GM12878 (cell line): ENCODE data around the gene GPR137B. TPM values are rescaled to one million over a fixed set of nuclear protein-coding genes. Genes with fewer than 3 reads are reported as not detected.

Source experiments
- ATAC-seq: fragments of 200-7000 bp; cut with Tn5 transposase; 3 replicates; pipeline ENCODE4 v1.9.1; 2020; ENCODE audit warnings: mild to moderate bottlenecking, moderate library complexity
- BruUV-seq: library from RNA; stranded (reverse); fragments of 400-500 nt; replicated peaks from 2 replicates; lab custom pipeline; 2021; lab: Mats Ljungman, UMichigan
- CTCF ChIA-PET: fragments of 300-600 bp; sonication (Branson Sonifier 250); formaldehyde crosslinking; extraction: SDS; loops from one replicate; lab custom pipeline; 2021; ENCODE audit warnings: inconsistent platforms; lab: Yijun Ruan, JAX
- POLR2A ChIA-PET: fragments of 350-600 bp; formaldehyde crosslinking; extraction: SDS; loops from one replicate; lab custom pipeline; 2021; ENCODE audit warnings: inconsistent platforms; lab: Charles Lee
- RAD21 ChIA-PET: fragments of 300-600 bp; sonication (Branson Sonifier 250); formaldehyde crosslinking; loops from one replicate; lab custom pipeline; 2023; ENCODE audit warnings: antibody characterized with exemption; ENCODE audit not compliant: unreplicated experiment; lab: Charles Lee
- SMC1A ChIA-PET: fragments of 300-600 bp; sonication (Branson Sonifier 250); formaldehyde crosslinking; loops from one replicate; lab custom pipeline; 2023; ENCODE audit not compliant: unreplicated experiment, uncharacterized antibody; lab: Charles Lee
- DNase-seq: peaks from one replicate; pipeline ENCODE4 v3.0.0-alpha.2; 2011; ENCODE audit warnings: low read depth, low spot score
- FAIRE-seq: peaks from 3 replicates; lab custom pipeline; 2011; peaks lifted over from hg19 to GRCh38; lab: Jason Lieb, UNC
- H2AFZ ChIP-seq: 2 replicates; pipeline ENCODE4 v1.6.0; 2011; ENCODE audit warnings: low read depth, low read length, control low read depth; ENCODE audit not compliant: control insufficient read depth
- H3K27ac ChIP-seq: 2 replicates; pipeline ENCODE4 v1.5.1; 2011; ENCODE audit warnings: control low read depth; ENCODE audit not compliant: control insufficient read depth, insufficient read depth
- H3K27me3 ChIP-seq, 2 experiments: replicated peaks in 1 of 2; 2 replicates each; pipeline versions ENCODE4 v1.6.0 to v1.6.1; 2011; ENCODE audit warnings: low read length in 1 of 2; ENCODE audit not compliant: control insufficient read depth in 2 of 2, insufficient read depth in 2 of 2
- H3K36me3 ChIP-seq, 2 experiments: 2 replicates each; pipeline ENCODE4 v1.5.1; 2011; ENCODE audit warnings: low read length in 1 of 2; ENCODE audit not compliant: control insufficient read depth in 2 of 2, insufficient read depth in 2 of 2
- H3K4me1 ChIP-seq: 2 replicates; pipeline ENCODE4 v1.6.1; 2011; ENCODE audit warnings: mild to moderate bottlenecking, low read length, moderate library complexity, mixed read lengths; ENCODE audit not compliant: control insufficient read depth, insufficient read depth
- H3K4me2 ChIP-seq: 2 replicates; pipeline ENCODE4 v1.6.0; 2011; ENCODE audit warnings: control low read depth; ENCODE audit not compliant: control insufficient read depth, insufficient read depth
- H3K4me3 ChIP-seq: fragments of 200-600 bp; sonication (generic); 2 replicates; pipeline ENCODE4 v1.5.1; 2016
- H3K79me2 ChIP-seq: 2 replicates; pipeline ENCODE4 v1.6.0; 2011; ENCODE audit warnings: low read length; ENCODE audit not compliant: control insufficient read depth, insufficient read depth
- H3K9ac ChIP-seq: 2 replicates; pipeline ENCODE4 v1.8.0; 2011; ENCODE audit warnings: low read length, control low read depth, mixed read lengths; ENCODE audit not compliant: control insufficient read depth, insufficient read depth
- H3K9me3 ChIP-seq: replicated peaks from 3 replicates; pipeline ENCODE4 v1.5.1; 2011; ENCODE audit warnings: mild to moderate bottlenecking, low read length; ENCODE audit not compliant: control insufficient read depth, insufficient read depth
- H4K20me1 ChIP-seq: 2 replicates; pipeline ENCODE4 v1.6.0; 2011; ENCODE audit not compliant: control insufficient read depth, insufficient read depth
- ETV6 ChIP-seq, 2 experiments: fragments of 450-650 bp in 1 of 2; IDR thresholded peaks in 1 of 2; conservative IDR thresholded peaks in 1 of 2; 2 replicates each; pipeline ENCODE4 v1.6.1; 2014; ENCODE audit warnings: antibody characterized with exemption in 1 of 2, borderline replicate concordance in 1 of 2, low read depth in 1 of 2, mild to moderate bottlenecking in 1 of 2, moderate library complexity in 1 of 2
- FOS ChIP-seq: IDR thresholded peaks from 3 replicates; pipeline ENCODE4 v1.6.1; 2011; ENCODE audit warnings: borderline replicate concordance; ENCODE audit not compliant: insufficient read length; ENCODE audit errors: extremely low read depth
- IKZF1 ChIP-seq: fragments of 450-650 bp; conservative IDR thresholded peaks from 2 replicates; pipeline ENCODE4 v1.6.1; 2017; ENCODE audit warnings: antibody characterized with exemption, mild to moderate bottlenecking
- POU2F2 ChIP-seq: IDR thresholded peaks from 3 replicates; pipeline ENCODE4 v1.6.1; 2011; ENCODE audit warnings: low read depth, mild to moderate bottlenecking, low read length, borderline replicate concordance
- WGBS: methylation state at CpG from one replicate; pipeline ENCODE4 v1.1.6; 2016; ENCODE audit warnings: low lambda C conversion rate; ENCODE audit not compliant: insufficient replicate concordance, insufficient coverage; ENCODE audit errors: missing lambda C conversion rate; 5-methylcytosine and 5-hydroxymethylcytosine counted together
- in situ Hi-C: fragments of 300-500 bp; cut with MboI; formaldehyde crosslinking; loops from 9 replicates; pipeline ENCODE4 v1.14.3; 2018; ENCODE audit warnings: mixed read lengths
- intact Hi-C: fragments of 100-400 bp; cut with micrococcal nuclease; formaldehyde crosslinking; loops from one replicate; pipeline ENCODE4 v1.14.2; 2022; ENCODE audit not compliant: unreplicated experiment
- polyA plus RNA-seq, 11 experiments: library from polyadenylated mRNA; depleted of rRNA in 4 of 11; unstranded in 6 of 11; stranded (reverse) in 5 of 11; fragments of >200 nt; fragmentation: Nextera tagmentation in 4 of 11; fragmentation: Illumina TruSeq in 1 of 11; extraction: Ambion mirVana in 4 of 11; extraction: Trizol in 1 of 11; gene quantifications; 1 replicate in 1 of 11; 2 replicates in 10 of 11; pipeline versions ENCODE4 v1.2.1 to v1.2.3, GENCODE V29; 2011 to 2016; ENCODE audit warnings: inconsistent platforms in 2 of 11, missing spikeins in 2 of 11, low read depth in 1 of 11
- total RNA-seq, 4 experiments: library from RNA; depleted of rRNA in 3 of 4; stranded (reverse); fragments of >200 nt in 3 of 4; fragmentation: Illumina TruSeq in 1 of 4; extraction: Trizol in 1 of 4; gene quantifications; 2 replicates each; pipeline versions ENCODE4 v1.2.1 to v1.2.3, GENCODE V29; 2013 to 2021
- TF ChIP-seq, protein P1 (sequence below): IDR thresholded peaks from 2 replicates; pipeline ENCODE4 v1.6.1; 2012; ENCODE audit warnings: low read depth, low read length, improper control_type of control experiment

The GPR137B gene
- total and polyA plus RNA-seq, 10 of the 15 experiments (the other 5 are each of a cell fraction or from before 2014, with no cell fraction given): 5.4 to 20.8 (median 12.5) TPM

DNA sequence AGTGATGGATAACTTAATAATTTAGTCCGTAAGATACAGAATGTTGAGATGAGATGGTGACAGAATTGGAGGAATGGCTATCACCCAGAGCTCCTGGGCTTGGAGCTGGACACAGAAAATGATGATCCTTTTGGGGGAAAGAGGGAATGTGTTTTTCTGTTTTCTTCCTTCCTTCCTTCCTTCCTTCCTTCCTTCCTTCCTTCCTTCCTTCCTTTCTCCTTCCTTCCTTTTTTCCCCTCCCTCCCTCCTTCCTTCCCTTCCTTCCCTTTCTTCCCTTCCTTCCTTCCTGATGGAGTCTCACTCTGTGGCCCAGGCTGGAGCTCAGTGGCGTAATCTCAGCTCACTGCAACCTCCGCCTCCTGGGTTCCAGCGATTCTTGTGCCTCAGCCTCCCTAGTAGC is 2.8 kb upstream of the GPR137B start:
- peaks cover 1 to 13% of the 10 kb centered on the region in 2 experiments for H3K27me3 ChIP-seq
- no peak for FAIRE-seq
- no peak overlapping the region for H2AFZ ChIP-seq
- no peak overlapping the region for H3K4me3 ChIP-seq
- CTCF ChIA-PET: interaction anchor here (1.3 to 3.3 kb wide), 2 partner anchors 17 to 35 kb away, joined by 3 to 18 read pairs; no protein-coding TSS in a partner anchor
- H3K27ac ChIP-seq: no peak overlapping the region
- no peak for DNase-seq
- POLR2A ChIA-PET: interaction anchor here (0.6 to 2.1 kb wide), 6 partner anchors 9 to 136 kb away, joined by 3 to 8 read pairs (median 4); no protein-coding TSS in a partner anchor
- H3K9ac ChIP-seq: no peak overlapping the region
- in situ Hi-C loops: no loop called here
- no peak overlapping the region for H3K4me2 ChIP-seq
- WGBS: 100% methylated on average over 4 of the region's 4 CpGs
- no peaks in the 10 kb centered on the region for H3K36me3 ChIP-seq
- H4K20me1 ChIP-seq: no peaks in the 10 kb centered on the region; the same call in 1 of the 2 replicates
- no peak for ATAC-seq
- RAD21 ChIA-PET: interaction anchor here (0.6 to 1.6 kb wide), 4 partner anchors 9 to 25 kb away, joined by 3 to 5 read pairs (median 4); no protein-coding TSS in a partner anchor
- H3K4me1 ChIP-seq: peaks cover 11% of the 10 kb centered on the region
- peaks cover 20% of the 10 kb centered on the region for H3K79me2 ChIP-seq
- TF ChIP-seq ETV6 (conservative IDR thresholded peaks at IDR 0.05 in 1 of 2, IDR thresholded peaks at IDR 0.05 in 1 of 2; ENCODE audit: borderline replicate concordance in 1 of 2, low read depth in 1 of 2): 0 out of 4 replicates have a peak, but pooled peaks of 1 of the 2 experiments have one; percentile 41
- TF ChIP-seq FOS: no peak
- no TSS peak for BruUV-seq
- SMC1A ChIA-PET: interaction anchor here (0.6 to 5.0 kb wide), 6 partner anchors 8 to 80 kb away, joined by 3 to 32 read pairs (median 8); no protein-coding TSS in a partner anchor
- intact Hi-C loops: no loop called here
- no peaks in the 10 kb centered on the region for H3K9me3 ChIP-seq

DNA sequence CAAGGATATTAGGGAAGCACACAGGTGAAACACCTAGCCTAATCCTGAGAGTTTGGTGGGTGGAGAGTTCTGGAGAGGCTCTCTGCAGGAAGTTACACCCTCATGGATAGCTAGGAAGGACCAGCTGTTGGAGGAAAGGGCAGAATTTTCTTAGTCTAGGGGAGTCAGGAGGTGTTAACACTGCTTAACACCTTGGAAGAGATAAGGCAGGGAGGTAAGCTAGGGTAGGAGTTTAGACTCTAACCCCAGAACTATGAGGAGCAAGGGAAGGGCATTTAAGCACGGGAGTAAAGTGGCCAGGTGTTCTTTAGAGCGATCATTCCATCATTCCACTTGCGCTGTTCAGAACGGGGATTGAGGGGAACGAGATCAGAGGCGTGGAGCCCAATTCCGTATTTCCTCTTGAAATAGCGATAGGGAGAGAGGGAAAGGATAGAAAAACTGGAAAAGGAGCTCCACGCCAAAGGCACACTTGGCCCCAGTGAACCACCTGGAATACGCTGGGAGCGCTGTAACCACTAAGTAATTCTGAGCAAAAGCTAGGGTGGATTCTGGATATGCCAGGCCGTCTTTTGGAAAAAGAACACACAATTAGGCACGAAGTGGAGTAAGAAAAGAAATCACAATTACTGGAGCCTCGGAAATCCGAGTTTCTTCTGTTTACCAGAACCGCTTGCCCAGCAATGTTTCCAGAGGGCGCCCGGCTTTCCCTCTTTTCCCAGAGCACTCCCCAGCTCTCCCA is 1.5 kb upstream of the GPR137B start:
- Histone ChIP-seq H3K4me3 (peak overlapping the region; percentile 80; the same call in 1 of the 2 replicates), H3K9me3 (no peaks in the 10 kb centered on the region), H3K4me2 (peak overlapping the region; percentile 89), H4K20me1 (no peaks in the 10 kb centered on the region; the same call in 1 of the 2 replicates), H3K9ac (peak overlapping the region; percentile 46), H3K4me1 (peaks cover 15% of the 10 kb centered on the region), H2AFZ (no peak overlapping the region), H3K27ac (no peak overlapping the region), H3K36me3 (no peaks in the 10 kb centered on the region), H3K27me3 (peaks cover 1 to 13% of the 10 kb centered on the region in 2 experiments), H3K79me2 (peaks cover 28% of the 10 kb centered on the region)
- in situ Hi-C loops: no loop called here
- intact Hi-C loops: loop anchor here (2.0 to 10.0 kb wide), 3 partner anchors 18 to 276 kb away; partner anchors contain the start of genes ERO1B and LYST
- no peak for ATAC-seq
- WGBS: 53% methylated on average over 18 of the region's 18 CpGs
- ChIA-PET RAD21 (interaction anchor here (0.8 to 1.6 kb wide), 6 partner anchors 8 to 243 kb away, joined by 3 to 5 read pairs (median 4); no protein-coding TSS in a partner anchor), CTCF (interaction anchor here (1.2 to 1.3 kb wide), 4 partner anchors 10 to 80 kb away, joined by 3 to 6 read pairs (median 4); no protein-coding TSS in a partner anchor), POLR2A (interaction anchor here (0.6 to 2.1 kb wide), 8 partner anchors 14 to 74 kb away, joined by 3 to 11 read pairs (median 3); no protein-coding TSS in a partner anchor), SMC1A (interaction anchor here (0.5 to 5.0 kb wide), 9 partner anchors 9 to 177 kb away, joined by 3 to 32 read pairs (median 3); no protein-coding TSS in a partner anchor)
- DNase-seq: no peak
- no TSS peak for BruUV-seq
- TF ChIP-seq IKZF1: 0 out of 2 replicates have a peak, but pooled peaks have one; percentile 8
- no peak for TF ChIP-seq POU2F2
- TF ChIP-seq, protein P1, sequence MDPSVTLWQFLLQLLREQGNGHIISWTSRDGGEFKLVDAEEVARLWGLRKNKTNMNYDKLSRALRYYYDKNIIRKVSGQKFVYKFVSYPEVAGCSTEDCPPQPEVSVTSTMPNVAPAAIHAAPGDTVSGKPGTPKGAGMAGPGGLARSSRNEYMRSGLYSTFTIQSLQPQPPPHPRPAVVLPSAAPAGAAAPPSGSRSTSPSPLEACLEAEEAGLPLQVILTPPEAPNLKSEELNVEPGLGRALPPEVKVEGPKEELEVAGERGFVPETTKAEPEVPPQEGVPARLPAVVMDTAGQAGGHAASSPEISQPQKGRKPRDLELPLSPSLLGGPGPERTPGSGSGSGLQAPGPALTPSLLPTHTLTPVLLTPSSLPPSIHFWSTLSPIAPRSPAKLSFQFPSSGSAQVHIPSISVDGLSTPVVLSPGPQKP: no peak
- TF ChIP-seq ETV6 (conservative IDR thresholded peaks at IDR 0.05 in 1 of 2, IDR thresholded peaks at IDR 0.05 in 1 of 2; ENCODE audit: borderline replicate concordance in 1 of 2, low read depth in 1 of 2): no peak
- FAIRE-seq: no peak
